ENCODE measurements around the gene NKAPL. TPM values are rescaled to one million over a fixed set of nuclear protein-coding genes. Genes with fewer than 3 reads are reported as not detected.

NKAPL gene
- total RNA-seq, 1 experiment from 2014 or later = not detected

DNA sequence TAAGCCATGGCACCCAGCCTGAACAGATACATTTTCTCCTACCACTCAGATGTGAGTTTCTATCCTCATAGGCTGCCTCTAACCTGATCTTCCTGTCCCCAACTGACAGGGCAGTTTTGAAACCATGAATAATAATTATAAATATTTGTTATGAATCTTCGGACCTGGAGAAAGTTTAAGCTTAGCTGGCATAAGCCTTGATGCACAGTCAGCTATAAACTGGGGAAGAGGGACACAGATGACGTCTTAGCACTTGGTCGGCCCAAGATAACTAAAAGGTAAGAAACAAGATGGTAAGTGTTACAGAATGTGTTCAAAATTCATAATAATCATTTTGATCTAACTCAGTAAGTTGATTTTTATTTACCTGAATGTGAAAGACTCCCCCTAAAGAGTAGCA is 15.2 kb upstream of the NKAPL start:
- peaks cover 9 to 17% of the 10 kb centered on the region in 2 experiments; a peak in 2 of 4 replicates for H3K36me3 ChIP-seq (ENCODE audit: control insufficient read depth in 1 of 2, insufficient read depth in 2 of 2, low read length in 2 of 2)
- H3K4me1 ChIP-seq (ENCODE audit: control insufficient read depth in 1 of 2, insufficient read depth in 2 of 2, low read length in 2 of 2) = no peaks in the 10 kb centered on the region

DNA sequence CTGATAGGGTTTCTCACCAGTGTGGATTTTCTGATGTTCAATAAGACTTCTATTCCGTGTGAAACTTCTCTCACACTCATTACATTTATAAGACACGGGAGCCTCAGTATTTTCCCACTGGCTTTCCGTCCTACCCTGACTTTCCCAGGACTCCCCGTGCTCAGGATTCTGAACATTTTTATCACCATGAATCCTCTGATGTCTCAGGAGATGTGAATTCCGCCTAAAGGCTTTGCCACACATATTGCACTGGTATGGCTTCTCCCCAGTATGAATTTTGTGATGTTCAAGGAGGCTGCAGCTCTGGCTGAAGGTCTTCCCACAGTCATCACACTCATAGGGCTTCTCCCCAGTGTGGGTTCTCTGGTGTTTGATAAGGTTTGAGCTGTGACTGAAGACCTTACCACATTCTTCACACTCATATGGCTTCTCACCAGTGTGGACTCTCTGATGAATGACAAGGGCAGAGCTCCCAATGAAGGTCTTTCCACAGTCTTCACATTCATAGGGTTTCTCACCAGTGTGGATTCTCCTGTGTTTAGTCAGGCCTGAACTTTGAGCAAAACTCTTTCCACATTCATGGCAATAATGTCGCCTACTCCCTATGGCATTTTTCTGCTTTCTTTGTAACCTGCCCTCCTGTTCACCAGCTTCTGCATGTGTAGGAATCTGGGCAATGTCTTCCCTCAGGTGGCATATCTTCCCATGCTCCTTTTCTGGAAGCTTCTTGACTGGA is 13.7 kb upstream of the NKAPL start:
- H3K4me3 ChIP-seq (replicated peaks in 1 of 2; ENCODE audit: low read depth in 1 of 2, low read length in 2 of 2) = no peak overlapping the region
- no peaks in the 10 kb centered on the region for H3K9me2 ChIP-seq (ENCODE audit: insufficient read depth)
- ChIA-PET RAD21 (ENCODE audit: low non-redundant PET in 1 of 2, low total read pairs in 2 of 2, uncharacterized antibody in 2 of 2, unreplicated experiment in 2 of 2) (no interaction called here), POLR2A (no interaction called here), CTCF (no interaction called here)
- intact Hi-C loops (cut with micrococcal nuclease) = no loop called here
- H3K79me2 ChIP-seq (ENCODE audit: insufficient read depth, low read length) = 0 out of 2 replicates have a peak, but pooled peaks cover under 1% of the 10 kb centered on the region
- H4K20me1 ChIP-seq (ENCODE audit: insufficient read depth) = no peaks in the 10 kb centered on the region
- DNase-seq (ENCODE audit: low read depth, low spot score) (no peak), ATAC-seq (no peak)
- H3K27me3 ChIP-seq (ENCODE audit: insufficient read depth, low read length) = no peaks in the 10 kb centered on the region
- no peak overlapping the region for H2AFZ ChIP-seq (ENCODE audit: low read depth, low read length, poor library complexity, severe bottlenecking)
- H3K4me1 ChIP-seq (ENCODE audit: control insufficient read depth in 1 of 2, insufficient read depth in 2 of 2, low read length in 2 of 2) = no peaks in the 10 kb centered on the region
- H3K27ac ChIP-seq (ENCODE audit: low read depth, low read length) = no peak overlapping the region
- H3K9ac ChIP-seq (ENCODE audit: low read length) = no peak overlapping the region
- H3K9me3 ChIP-seq (ENCODE audit: control insufficient read depth in 1 of 2, insufficient read depth in 1 of 2, low read depth in 1 of 2, low read length in 2 of 2) = no peaks in the 10 kb centered on the region
- BruUV-seq (replicated peaks) = no TSS peak
- H3K36me3 ChIP-seq (ENCODE audit: control insufficient read depth in 1 of 2, insufficient read depth in 2 of 2, low read length in 2 of 2) = peaks cover 9 to 17% of the 10 kb centered on the region in 2 experiments; a peak in 2 of 4 replicates
- H3K4me2 ChIP-seq (ENCODE audit: low read length) = no peak overlapping the region
- TF ChIP-seq YY1 (IDR thresholded peaks at IDR 0.05; ENCODE audit: extremely low read depth, insufficient replicate concordance, low read depth, low read length) (no peak), SP1 (IDR thresholded peaks at IDR 0.05; ENCODE audit: low read depth) (no peak), POLR2AphosphoS5 (IDR thresholded peaks at IDR 0.05; ENCODE audit: low read depth, low read length) (no peak), EZH2phosphoT487 (IDR thresholded peaks at IDR 0.05; ENCODE audit: borderline replicate concordance) (no peak)
- TF ChIP-seq, protein P1, sequence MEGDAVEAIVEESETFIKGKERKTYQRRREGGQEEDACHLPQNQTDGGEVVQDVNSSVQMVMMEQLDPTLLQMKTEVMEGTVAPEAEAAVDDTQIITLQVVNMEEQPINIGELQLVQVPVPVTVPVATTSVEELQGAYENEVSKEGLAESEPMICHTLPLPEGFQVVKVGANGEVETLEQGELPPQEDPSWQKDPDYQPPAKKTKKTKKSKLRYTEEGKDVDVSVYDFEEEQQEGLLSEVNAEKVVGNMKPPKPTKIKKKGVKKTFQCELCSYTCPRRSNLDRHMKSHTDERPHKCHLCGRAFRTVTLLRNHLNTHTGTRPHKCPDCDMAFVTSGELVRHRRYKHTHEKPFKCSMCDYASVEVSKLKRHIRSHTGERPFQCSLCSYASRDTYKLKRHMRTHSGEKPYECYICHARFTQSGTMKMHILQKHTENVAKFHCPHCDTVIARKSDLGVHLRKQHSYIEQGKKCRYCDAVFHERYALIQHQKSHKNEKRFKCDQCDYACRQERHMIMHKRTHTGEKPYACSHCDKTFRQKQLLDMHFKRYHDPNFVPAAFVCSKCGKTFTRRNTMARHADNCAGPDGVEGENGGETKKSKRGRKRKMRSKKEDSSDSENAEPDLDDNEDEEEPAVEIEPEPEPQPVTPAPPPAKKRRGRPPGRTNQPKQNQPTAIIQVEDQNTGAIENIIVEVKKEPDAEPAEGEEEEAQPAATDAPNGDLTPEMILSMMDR (IDR thresholded peaks at IDR 0.05 in 2 of 3, conservative IDR thresholded peaks at IDR 0.05 in 1 of 3; ENCODE audit: borderline replicate concordance in 1 of 3, insufficient read depth in 1 of 3, low read depth in 2 of 3, low read length in 2 of 3) = no peak
- TF ChIP-seq, protein P2, sequence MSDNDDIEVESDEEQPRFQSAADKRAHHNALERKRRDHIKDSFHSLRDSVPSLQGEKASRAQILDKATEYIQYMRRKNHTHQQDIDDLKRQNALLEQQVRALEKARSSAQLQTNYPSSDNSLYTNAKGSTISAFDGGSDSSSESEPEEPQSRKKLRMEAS (IDR thresholded peaks at IDR 0.05) = no peak
- TF ChIP-seq, protein P3, sequence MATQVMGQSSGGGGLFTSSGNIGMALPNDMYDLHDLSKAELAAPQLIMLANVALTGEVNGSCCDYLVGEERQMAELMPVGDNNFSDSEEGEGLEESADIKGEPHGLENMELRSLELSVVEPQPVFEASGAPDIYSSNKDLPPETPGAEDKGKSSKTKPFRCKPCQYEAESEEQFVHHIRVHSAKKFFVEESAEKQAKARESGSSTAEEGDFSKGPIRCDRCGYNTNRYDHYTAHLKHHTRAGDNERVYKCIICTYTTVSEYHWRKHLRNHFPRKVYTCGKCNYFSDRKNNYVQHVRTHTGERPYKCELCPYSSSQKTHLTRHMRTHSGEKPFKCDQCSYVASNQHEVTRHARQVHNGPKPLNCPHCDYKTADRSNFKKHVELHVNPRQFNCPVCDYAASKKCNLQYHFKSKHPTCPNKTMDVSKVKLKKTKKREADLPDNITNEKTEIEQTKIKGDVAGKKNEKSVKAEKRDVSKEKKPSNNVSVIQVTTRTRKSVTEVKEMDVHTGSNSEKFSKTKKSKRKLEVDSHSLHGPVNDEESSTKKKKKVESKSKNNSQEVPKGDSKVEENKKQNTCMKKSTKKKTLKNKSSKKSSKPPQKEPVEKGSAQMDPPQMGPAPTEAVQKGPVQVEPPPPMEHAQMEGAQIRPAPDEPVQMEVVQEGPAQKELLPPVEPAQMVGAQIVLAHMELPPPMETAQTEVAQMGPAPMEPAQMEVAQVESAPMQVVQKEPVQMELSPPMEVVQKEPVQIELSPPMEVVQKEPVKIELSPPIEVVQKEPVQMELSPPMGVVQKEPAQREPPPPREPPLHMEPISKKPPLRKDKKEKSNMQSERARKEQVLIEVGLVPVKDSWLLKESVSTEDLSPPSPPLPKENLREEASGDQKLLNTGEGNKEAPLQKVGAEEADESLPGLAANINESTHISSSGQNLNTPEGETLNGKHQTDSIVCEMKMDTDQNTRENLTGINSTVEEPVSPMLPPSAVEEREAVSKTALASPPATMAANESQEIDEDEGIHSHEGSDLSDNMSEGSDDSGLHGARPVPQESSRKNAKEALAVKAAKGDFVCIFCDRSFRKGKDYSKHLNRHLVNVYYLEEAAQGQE (IDR thresholded peaks at IDR 0.05; ENCODE audit: low read depth) = no peak
- TF ChIP-seq, protein P4, sequence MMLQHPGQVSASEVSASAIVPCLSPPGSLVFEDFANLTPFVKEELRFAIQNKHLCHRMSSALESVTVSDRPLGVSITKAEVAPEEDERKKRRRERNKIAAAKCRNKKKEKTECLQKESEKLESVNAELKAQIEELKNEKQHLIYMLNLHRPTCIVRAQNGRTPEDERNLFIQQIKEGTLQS (IDR thresholded peaks at IDR 0.05) = no peak

More for the DNA sequence above, 15.2 kb upstream of the NKAPL start:
- RAD21 ChIA-PET (ENCODE audit: low non-redundant PET in 1 of 2, low total read pairs in 2 of 2, uncharacterized antibody in 2 of 2, unreplicated experiment in 2 of 2) = no interaction called here
- H3K4me3 ChIP-seq (replicated peaks in 1 of 2; ENCODE audit: low read depth in 1 of 2, low read length in 2 of 2) = no peak overlapping the region
- DNase-seq (ENCODE audit: low read depth, low spot score) (no peak), ATAC-seq (no peak)
- H3K79me2 ChIP-seq (ENCODE audit: insufficient read depth, low read length) = no peaks in the 10 kb centered on the region
- no peaks in the 10 kb centered on the region for H3K27me3 ChIP-seq (ENCODE audit: insufficient read depth, low read length)
- no peaks in the 10 kb centered on the region for H3K9me3 ChIP-seq (ENCODE audit: control insufficient read depth in 1 of 2, insufficient read depth in 1 of 2, low read depth in 1 of 2, low read length in 2 of 2)
- H3K9me2 ChIP-seq (ENCODE audit: insufficient read depth) = no peaks in the 10 kb centered on the region
- H3K4me2 ChIP-seq (ENCODE audit: low read length) = no peak overlapping the region
- H4K20me1 ChIP-seq (ENCODE audit: insufficient read depth) = no peaks in the 10 kb centered on the region
- H3K9ac ChIP-seq (ENCODE audit: low read length) = no peak overlapping the region
- CTCF ChIA-PET = no interaction called here
- H2AFZ ChIP-seq (ENCODE audit: low read depth, low read length, poor library complexity, severe bottlenecking) = no peak overlapping the region
- POLR2A ChIA-PET = no interaction called here
- intact Hi-C loops (cut with micrococcal nuclease) = no loop called here
- BruUV-seq (replicated peaks) = no TSS peak
- no peak overlapping the region for H3K27ac ChIP-seq (ENCODE audit: low read depth, low read length)
- no peak for TF ChIP-seq EGR1 (IDR thresholded peaks at IDR 0.05; ENCODE audit: low read depth)
- no peak for TF ChIP-seq POLR2A (IDR thresholded peaks at IDR 0.05; ENCODE audit: borderline replicate concordance, extremely low read depth, insufficient read depth, insufficient read length)
- TF ChIP-seq YY1 (IDR thresholded peaks at IDR 0.05; ENCODE audit: extremely low read depth, insufficient replicate concordance, low read depth, low read length) = no peak
- TF ChIP-seq SRF (IDR thresholded peaks at IDR 0.05; ENCODE audit: low read depth) = no peak
- no peak for TF ChIP-seq ELF1 (IDR thresholded peaks at IDR 0.05; ENCODE audit: borderline replicate concordance, low read depth)

Measured in HCT116 (cell line).